Natural killer cell (primary cell): ENCODE results near the gene ABCA12. TPM values are rescaled to one million over a fixed set of nuclear protein-coding genes. Genes with fewer than 3 reads are reported as not detected.

Experiments
- ATAC-seq, 3 donors: fragments of 150-1000 bp in 2 of 3; fragments of 200-7000 bp in 1 of 3; cut with Tn5 transposase; 1 replicate in 1 of 3; 2 replicates in 2 of 3; pipeline ENCODE4 v1.10.0; 2021; ENCODE audit warnings: mild to moderate bottlenecking in 2 of 3, moderate library complexity in 2 of 3
- DNase-seq, 2 donors: peaks; one replicate each; pipeline versions ENCODE4 v3.0.0 to v3.0.0-alpha.2; 2013 to 2021; ENCODE audit warnings: mixed read lengths in 1 of 2
- H3K27ac ChIP-seq: one replicate; pipeline ENCODE4 v1.5.1; 2013; ENCODE audit warnings: mild to moderate bottlenecking, low read length
- H3K27me3 ChIP-seq: one replicate; pipeline ENCODE4 v1.6.1; 2013; ENCODE audit warnings: low read length; ENCODE audit not compliant: control insufficient read depth, insufficient read depth
- H3K36me3 ChIP-seq: one replicate; pipeline ENCODE4 v1.6.1; 2013; ENCODE audit warnings: low read length; ENCODE audit not compliant: control insufficient read depth, insufficient read depth
- H3K4me1 ChIP-seq: one replicate; pipeline ENCODE4 v1.6.1; 2013; ENCODE audit warnings: low read length; ENCODE audit not compliant: control insufficient read depth, insufficient read depth
- H3K4me3 ChIP-seq: one replicate; pipeline ENCODE4 v1.5.1; 2013; ENCODE audit warnings: low read length
- H3K9me3 ChIP-seq: one replicate; pipeline ENCODE4 v1.6.1; 2013; ENCODE audit warnings: low read length; ENCODE audit not compliant: control insufficient read depth, insufficient read depth
- H3K27ac Mint-ChIP-seq, 2 donors: one replicate each; pipeline ENCODE4 v1.8.0; 2022; ENCODE audit warnings: mild to moderate bottlenecking in 2 of 2, mixed read lengths in 2 of 2, moderate library complexity in 1 of 2
- H3K27me3 Mint-ChIP-seq, 2 donors: one replicate each; pipeline ENCODE4 v1.8.0; 2022; ENCODE audit warnings: low read depth in 2 of 2, mixed read lengths in 2 of 2
- H3K36me3 Mint-ChIP-seq: one replicate; pipeline ENCODE4 v1.8.0; 2022; ENCODE audit warnings: mixed read lengths
- H3K4me1 Mint-ChIP-seq, 2 donors: one replicate each; pipeline ENCODE4 v1.8.0; 2022; ENCODE audit warnings: mixed read lengths in 2 of 2
- H3K4me3 Mint-ChIP-seq: one replicate; pipeline ENCODE4 v1.8.0; 2022; ENCODE audit warnings: mild to moderate bottlenecking, moderate library complexity, mixed read lengths
- H3K9me3 Mint-ChIP-seq, 2 donors: one replicate each; pipeline ENCODE4 v1.8.0; 2022; ENCODE audit warnings: mixed read lengths in 2 of 2
- WGBS: methylation state at CpG from one replicate; pipeline ENCODE4 v1.1.7; 2013; ENCODE audit warnings: missing lambda C conversion rate; ENCODE audit not compliant: insufficient coverage; 5-methylcytosine and 5-hydroxymethylcytosine counted together
- intact Hi-C: fragments of 100-400 bp; cut with micrococcal nuclease; formaldehyde crosslinking; loops from one replicate; pipeline ENCODE4 v1.14.2; 2022
- total RNA-seq, 4 donors: library from RNA; stranded (reverse); fragments of 120-200 nt in 1 of 4; gene quantifications; one replicate each; pipeline versions ENCODE4 v1.2.3 to v1.2.4, GENCODE V29; 2013 to 2022
- TF ChIP-seq, protein P1 (sequence below): fragments of 200-600 bp; IDR thresholded peaks from one replicate; pipeline ENCODE4 v1.8.0; 2022; ENCODE audit warnings: antibody characterized with exemption

ABCA12 gene
- total RNA-seq, 3 donors from 2014 or later (not counting 1 experiment from before 2014, with no cell fraction given): not detected

DNA sequence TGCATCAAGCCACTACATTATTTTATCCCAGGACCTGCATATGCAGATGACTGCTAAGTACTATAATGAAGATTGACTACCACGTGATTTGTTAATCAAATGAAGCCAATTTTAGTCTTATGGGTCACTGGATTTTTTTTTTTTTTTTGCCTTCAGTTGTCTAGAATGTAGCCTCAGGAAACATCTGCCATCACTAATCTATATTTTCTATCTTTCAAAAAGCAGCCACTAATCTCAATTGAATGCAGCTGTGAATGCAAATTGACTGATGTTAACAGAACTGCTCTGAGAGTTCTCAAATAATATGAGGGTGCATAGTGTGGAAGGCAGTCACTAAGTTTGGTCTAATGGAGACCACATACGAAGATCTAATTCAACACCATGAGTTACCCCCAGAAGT lies 106.3 kb downstream of the ABCA12 start:
- Histone ChIP-seq H3K27ac (no peak overlapping the region), H3K9me3 (no peaks in the 10 kb centered on the region), H3K4me3 (no peak overlapping the region), H3K4me1 (no peaks in the 10 kb centered on the region), H3K36me3 (no peaks in the 10 kb centered on the region), H3K27me3 (no peaks in the 10 kb centered on the region)
- intact Hi-C loops: no loop called here
- 75% methylated on average over 1 of the region's 2 CpGs for WGBS
- Mint-ChIP-seq H3K27ac (no peak overlapping the region), H3K4me1 (no peaks in the 10 kb centered on the region), H3K4me3 (no peak overlapping the region), H3K27me3 (no peaks in the 10 kb centered on the region), H3K36me3 (no peaks in the 10 kb centered on the region), H3K9me3 (peaks cover 2 to 6% of the 10 kb centered on the region in 2 donors)
- ATAC-seq: no peak
- TF ChIP-seq, protein P1, sequence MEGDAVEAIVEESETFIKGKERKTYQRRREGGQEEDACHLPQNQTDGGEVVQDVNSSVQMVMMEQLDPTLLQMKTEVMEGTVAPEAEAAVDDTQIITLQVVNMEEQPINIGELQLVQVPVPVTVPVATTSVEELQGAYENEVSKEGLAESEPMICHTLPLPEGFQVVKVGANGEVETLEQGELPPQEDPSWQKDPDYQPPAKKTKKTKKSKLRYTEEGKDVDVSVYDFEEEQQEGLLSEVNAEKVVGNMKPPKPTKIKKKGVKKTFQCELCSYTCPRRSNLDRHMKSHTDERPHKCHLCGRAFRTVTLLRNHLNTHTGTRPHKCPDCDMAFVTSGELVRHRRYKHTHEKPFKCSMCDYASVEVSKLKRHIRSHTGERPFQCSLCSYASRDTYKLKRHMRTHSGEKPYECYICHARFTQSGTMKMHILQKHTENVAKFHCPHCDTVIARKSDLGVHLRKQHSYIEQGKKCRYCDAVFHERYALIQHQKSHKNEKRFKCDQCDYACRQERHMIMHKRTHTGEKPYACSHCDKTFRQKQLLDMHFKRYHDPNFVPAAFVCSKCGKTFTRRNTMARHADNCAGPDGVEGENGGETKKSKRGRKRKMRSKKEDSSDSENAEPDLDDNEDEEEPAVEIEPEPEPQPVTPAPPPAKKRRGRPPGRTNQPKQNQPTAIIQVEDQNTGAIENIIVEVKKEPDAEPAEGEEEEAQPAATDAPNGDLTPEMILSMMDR: no peak
- no peak for DNase-seq

DNA sequence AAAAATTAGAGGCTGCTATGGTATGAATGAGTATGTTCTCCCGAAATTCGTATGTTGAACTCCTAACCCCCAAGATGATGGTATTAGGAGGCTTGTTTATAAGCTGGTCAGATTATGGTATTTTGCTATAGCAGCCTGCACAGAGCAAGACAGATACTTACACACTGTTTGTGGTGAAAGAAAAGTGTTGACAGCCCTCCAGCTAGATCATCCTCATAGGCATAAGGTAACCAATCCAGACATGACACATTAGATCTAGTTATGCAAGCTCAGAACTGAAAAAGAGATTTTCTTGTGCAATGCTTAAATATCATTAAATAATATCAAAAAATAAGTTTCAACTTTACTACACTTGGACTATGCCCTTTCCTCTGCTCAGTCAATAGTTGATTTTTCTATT lies 107.1 kb downstream of the ABCA12 start:
- peaks cover 2 to 6% of the 10 kb centered on the region in 2 donors for H3K9me3 Mint-ChIP-seq
- no peak overlapping the region for H3K4me3 Mint-ChIP-seq
- WGBS: 100% methylated on average over 2 of the region's 2 CpGs
- intact Hi-C loops: no loop called here
- DNase-seq (no peak), ATAC-seq (no peak)
- Histone ChIP-seq H3K36me3 (no peaks in the 10 kb centered on the region), H3K27ac (no peak overlapping the region), H3K4me3 (no peak overlapping the region), H3K9me3 (no peaks in the 10 kb centered on the region), H3K27me3 (no peaks in the 10 kb centered on the region), H3K4me1 (no peaks in the 10 kb centered on the region)
- H3K27ac Mint-ChIP-seq: no peak overlapping the region
- no peaks in the 10 kb centered on the region for H3K4me1 Mint-ChIP-seq
- H3K27me3 Mint-ChIP-seq: no peaks in the 10 kb centered on the region
- no peaks in the 10 kb centered on the region for H3K36me3 Mint-ChIP-seq
- TF ChIP-seq, protein P1: no peak

DNA sequence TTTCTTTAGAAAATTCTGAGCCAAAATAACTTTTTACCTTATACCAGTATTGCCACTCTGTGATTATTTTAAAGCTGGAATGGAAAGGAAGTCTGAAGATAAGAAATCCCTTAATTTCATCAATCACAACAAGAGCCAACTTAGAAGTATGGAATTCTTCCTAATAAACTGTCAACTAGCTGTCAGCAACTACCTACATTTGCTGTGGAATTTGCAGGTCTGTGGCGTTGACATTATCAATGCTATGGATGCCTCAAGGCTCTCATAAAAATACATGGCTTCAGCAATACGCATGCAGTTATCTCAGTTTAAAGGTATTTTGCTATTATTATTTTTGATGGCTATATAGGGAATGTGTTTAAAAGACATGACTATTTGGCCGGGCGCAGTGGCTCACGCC lies 108.5 kb downstream of the ABCA12 start:
- WGBS: 90% methylated on average over 5 of the region's 5 CpGs
- TF ChIP-seq, protein P1: no peak
- intact Hi-C loops: no loop called here
- H3K36me3 Mint-ChIP-seq: no peaks in the 10 kb centered on the region
- Histone ChIP-seq H3K4me3 (no peak overlapping the region), H3K36me3 (no peaks in the 10 kb centered on the region), H3K27ac (no peak overlapping the region), H3K9me3 (no peaks in the 10 kb centered on the region), H3K4me1 (no peaks in the 10 kb centered on the region), H3K27me3 (no peaks in the 10 kb centered on the region)
- no peaks in the 10 kb centered on the region for H3K4me1 Mint-ChIP-seq
- H3K27ac Mint-ChIP-seq: no peak overlapping the region
- H3K4me3 Mint-ChIP-seq: no peak overlapping the region
- peaks cover 2 to 6% of the 10 kb centered on the region in 2 donors for H3K9me3 Mint-ChIP-seq
- ATAC-seq (no peak), DNase-seq (no peak)
- H3K27me3 Mint-ChIP-seq: no peaks in the 10 kb centered on the region

DNA sequence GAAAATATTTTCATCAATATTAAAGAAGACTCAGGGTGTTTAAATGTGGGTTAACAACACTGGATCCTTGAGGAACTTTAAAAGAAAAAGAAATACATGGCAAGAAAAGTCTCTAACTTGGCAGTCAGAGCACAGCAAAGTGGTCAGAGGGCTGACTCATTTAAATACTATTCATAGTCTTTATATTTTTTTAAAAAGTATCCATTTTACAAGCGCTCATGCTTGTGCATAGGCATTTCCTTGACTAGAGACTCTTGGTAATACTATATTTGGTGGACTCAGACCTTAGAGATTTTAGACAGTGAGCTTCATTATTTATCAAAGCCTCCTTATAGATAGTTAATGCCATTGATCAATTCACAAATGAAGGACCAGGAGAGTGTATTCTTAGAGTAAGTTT lies 110.2 kb downstream of the ABCA12 start:
- WGBS: no CpG with 5 or more reads among the region's 1 CpG
- intact Hi-C loops: no loop called here
- H3K27me3 Mint-ChIP-seq: no peaks in the 10 kb centered on the region

More for the DNA sequence above, 110.2 kb downstream of the ABCA12 start:
- no peaks in the 10 kb centered on the region for H3K4me1 ChIP-seq
- Mint-ChIP-seq H3K9me3 (peaks cover 0 to 2% of the 10 kb centered on the region in 2 donors), H3K36me3 (no peaks in the 10 kb centered on the region), H3K4me1 (no peaks in the 10 kb centered on the region), H3K27ac (no peak overlapping the region), H3K4me3 (no peak overlapping the region)
- no peaks in the 10 kb centered on the region for H3K27me3 ChIP-seq
- H3K4me3 ChIP-seq: no peak overlapping the region
- DNase-seq: no peak
- H3K27ac ChIP-seq: no peak overlapping the region
- H3K36me3 ChIP-seq: no peaks in the 10 kb centered on the region
- TF ChIP-seq, protein P1: no peak
- no peaks in the 10 kb centered on the region for H3K9me3 ChIP-seq
- no peak for ATAC-seq
